Breast epithelium (tissue), 3 donors: ENCODE data around the gene PRSS8.

Experiments used
- CTCF ChIP-seq, 3 donors: fragments of 450-650 bp; IDR thresholded peaks; one replicate each; pipeline ENCODE4 v1.5.1; 2016 to 2017; ENCODE audit warnings: antibody characterized with exemption in 3 of 3, mild to moderate bottlenecking in 3 of 3, moderate library complexity in 3 of 3
- POLR2A ChIP-seq: fragments of 450-650 bp; IDR thresholded peaks from one replicate; pipeline ENCODE4 v1.6.1; 2016; ENCODE audit warnings: antibody characterized with exemption, mild to moderate bottlenecking, moderate library complexity

- TF ChIP-seq CTCF (IDR thresholded peaks at IDR 0.05) (no peak), POLR2A (no peak)
These were observed 48.2 kb upstream of the PRSS8 start for GRCh38 chr16:31183432-31184428.
